GM12874 (cell line): ENCODE measurements around the gene PTAFR.

Experiments
- TF ChIP-seq, protein P1 (sequence below): IDR thresholded peaks from 2 replicates; pipeline ENCODE4 v1.5.1; 2011; ENCODE audit warnings: low read depth, mild to moderate bottlenecking, control low read depth, low read length, moderate library complexity; ENCODE audit not compliant: insufficient read depth

The PTAFR gene, protein sequence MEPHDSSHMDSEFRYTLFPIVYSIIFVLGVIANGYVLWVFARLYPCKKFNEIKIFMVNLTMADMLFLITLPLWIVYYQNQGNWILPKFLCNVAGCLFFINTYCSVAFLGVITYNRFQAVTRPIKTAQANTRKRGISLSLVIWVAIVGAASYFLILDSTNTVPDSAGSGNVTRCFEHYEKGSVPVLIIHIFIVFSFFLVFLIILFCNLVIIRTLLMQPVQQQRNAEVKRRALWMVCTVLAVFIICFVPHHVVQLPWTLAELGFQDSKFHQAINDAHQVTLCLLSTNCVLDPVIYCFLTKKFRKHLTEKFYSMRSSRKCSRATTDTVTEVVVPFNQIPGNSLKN

DNA sequence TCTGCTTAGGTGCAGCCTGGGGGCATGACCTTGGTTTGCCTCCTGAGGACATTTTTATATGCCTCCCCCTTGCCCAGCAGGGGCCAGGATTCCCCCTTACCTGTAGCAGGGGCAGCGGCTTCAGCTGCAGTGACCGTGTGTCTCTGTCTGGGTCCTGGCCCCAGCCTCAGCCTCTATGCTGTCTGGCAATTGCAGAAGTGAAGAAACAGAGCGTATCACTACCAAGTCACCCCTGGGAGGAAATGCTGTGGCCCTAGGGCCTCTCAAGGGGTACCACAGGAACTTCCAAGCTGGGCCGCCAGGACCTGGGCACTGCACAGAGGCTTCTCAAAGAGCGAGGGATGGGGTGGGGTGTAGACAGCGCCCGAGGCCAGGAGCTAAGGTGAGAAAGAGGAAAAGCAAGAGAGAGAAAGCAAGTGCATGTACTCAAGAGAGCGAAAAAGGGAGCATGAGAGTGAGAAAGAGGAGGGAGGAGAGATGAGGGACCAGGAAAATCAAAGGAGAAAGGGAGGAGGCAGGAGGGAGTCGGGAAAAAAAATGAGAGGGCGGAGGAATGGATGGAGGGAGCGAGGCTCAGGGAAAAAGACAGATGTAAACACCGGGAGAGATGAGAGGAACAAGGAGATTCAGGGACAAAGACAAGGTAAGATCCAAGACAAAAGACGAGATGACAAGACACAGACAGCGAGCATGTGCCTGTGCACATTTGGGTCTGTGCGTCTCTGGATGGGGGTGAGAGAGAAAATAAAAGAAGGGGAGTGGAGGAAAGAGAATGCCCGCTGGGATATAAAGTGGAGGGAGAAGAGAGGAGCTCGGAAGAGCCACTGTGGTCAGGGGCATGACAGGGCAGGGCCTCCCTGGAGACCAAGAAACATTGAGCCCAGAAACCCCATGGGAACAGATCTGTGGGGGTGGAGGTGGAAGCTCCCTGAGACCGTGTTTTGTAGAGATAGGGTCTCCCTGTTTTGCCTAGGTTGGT is at the start of gene PTAFR:
Gene PTAFR (minus strand): TSS at position 199 of the 979 bp plus-strand sequence. CDS start 25,669 bp downstream, outside the sequence.
- TF ChIP-seq, protein P1, sequence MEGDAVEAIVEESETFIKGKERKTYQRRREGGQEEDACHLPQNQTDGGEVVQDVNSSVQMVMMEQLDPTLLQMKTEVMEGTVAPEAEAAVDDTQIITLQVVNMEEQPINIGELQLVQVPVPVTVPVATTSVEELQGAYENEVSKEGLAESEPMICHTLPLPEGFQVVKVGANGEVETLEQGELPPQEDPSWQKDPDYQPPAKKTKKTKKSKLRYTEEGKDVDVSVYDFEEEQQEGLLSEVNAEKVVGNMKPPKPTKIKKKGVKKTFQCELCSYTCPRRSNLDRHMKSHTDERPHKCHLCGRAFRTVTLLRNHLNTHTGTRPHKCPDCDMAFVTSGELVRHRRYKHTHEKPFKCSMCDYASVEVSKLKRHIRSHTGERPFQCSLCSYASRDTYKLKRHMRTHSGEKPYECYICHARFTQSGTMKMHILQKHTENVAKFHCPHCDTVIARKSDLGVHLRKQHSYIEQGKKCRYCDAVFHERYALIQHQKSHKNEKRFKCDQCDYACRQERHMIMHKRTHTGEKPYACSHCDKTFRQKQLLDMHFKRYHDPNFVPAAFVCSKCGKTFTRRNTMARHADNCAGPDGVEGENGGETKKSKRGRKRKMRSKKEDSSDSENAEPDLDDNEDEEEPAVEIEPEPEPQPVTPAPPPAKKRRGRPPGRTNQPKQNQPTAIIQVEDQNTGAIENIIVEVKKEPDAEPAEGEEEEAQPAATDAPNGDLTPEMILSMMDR, result no peak

DNA sequence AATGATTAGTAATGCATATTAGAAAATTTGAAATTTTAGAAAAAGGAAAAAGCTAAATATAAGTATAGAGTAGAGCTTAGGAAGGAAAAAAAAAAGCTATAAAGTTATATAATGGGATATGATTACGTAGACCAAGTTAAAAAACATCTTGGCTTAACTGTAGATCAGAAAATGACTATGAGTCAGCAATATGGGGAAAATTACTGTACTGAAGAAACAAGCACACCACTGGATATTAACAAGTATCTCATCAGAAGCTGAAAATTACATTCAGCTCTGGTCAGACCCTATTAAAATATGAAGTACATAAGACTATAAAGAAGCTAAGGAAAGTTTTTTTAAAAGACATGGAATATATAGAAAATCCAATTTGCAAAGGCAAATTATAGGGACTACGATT is 36.8 kb upstream of the PTAFR start:
- TF ChIP-seq, protein P1, result no peak

DNA sequence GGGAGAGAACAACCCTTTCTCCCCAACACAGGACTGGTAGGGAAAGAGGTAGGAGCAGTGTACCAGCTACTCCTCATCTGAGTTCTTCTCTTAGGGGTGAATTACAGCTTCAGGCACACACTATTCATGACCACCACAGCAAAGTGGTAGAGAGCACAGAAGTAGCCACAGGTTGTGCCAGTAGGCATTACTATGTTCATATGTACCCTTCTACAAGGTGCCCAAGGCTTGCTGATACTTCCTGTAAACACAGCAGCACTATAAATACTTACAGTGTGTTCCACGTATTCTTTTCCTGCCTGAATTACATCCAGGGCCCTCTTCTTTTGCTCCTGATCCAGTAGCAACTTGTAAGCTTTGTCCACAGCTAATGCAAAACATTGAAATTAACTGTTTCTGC is 33.2 kb upstream of the PTAFR start:
- TF ChIP-seq, protein P1, result no peak

DNA sequence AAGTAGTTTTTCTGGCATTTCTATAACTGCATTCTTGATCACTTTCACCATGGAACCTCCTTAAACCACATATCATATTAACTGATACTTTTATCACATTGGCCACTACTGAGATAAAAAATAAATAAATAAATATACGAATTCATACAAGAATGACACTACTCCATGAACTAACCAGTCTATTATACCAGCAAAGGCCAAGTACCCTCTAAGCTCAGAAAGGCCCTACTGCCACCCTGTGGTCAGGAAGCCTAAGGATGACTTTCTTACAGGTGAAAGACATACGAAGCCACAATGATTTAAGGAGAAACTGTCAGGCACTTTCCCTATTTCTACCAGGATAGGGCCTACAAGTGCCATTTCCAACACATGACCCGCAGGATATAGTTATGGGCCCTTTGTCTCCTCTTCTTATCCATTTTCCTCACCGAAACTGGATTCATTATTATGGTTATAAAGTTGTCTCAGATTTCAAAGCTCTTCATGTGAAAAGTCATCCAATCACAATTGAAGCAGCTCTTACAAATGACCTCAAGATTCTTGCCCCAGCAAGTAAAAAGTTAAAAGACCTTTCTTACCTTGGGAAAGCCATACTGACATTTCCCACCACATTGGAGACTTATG is 32.4 kb upstream of the PTAFR start:
- TF ChIP-seq, protein P1, result peak; percentile 70

DNA sequence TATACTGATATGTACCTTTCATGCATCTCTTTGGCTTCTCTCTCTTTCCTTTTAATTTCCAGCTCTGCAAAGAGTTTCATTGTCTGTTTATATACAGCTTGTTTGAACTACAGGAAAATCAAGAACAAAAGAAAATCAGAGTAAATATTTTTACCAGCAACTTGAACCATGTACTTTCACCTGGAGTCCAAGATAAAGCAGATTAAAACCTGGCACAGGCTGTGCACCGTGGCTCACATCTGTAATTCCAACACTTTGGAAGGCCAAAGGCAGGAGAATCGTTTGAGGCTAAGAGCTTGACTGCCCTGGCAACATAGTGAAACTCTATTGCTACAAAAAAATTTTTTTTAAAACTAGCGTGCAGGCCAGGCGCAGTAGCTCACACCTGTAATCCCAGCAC is 28.8 kb upstream of the PTAFR start:
- TF ChIP-seq, protein P1, result no peak

DNA sequence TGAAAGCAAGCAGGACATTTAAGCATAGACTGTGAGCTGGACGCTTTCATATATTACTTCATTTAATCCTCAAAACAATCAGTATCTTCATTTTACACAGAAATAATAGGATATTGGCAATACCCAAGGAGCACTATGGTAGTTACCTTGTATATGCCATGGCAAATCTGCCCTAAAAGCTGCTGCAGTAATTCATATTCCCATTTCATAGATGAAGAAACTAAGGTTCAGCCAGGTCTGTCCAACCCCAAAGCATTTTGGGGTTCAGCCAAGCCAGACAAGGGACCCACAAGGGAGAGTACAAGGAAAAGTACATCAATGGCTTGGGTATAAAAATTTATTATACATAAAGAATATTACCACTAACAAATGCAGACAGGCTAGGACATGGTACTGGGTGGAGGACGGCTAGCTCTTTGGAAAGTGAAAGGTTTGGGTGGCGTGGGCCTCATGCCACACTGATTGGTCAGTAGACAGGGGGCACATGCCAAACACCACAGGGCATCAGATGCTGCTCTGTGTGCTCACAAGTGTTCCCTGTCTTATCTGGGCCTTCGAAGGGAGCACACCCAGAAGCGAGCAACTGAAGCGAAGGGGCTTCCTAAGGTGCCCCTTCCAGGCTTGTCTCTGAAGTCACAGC is 23.9 kb upstream of the PTAFR start:
- TF ChIP-seq, protein P1, result no peak
